Testis (tissue), 2 donors: ENCODE measurements around the gene TBC1D5.

Experiments used
- CTCF ChIP-seq, 3 experiments: fragments of 450-650 bp in 2 of 3; fragments of 200-600 bp in 1 of 3; sonication (generic) in 1 of 3; IDR thresholded peaks; one replicate each; pipeline ENCODE4 v1.5.1; 2016 to 2019; ENCODE audit warnings: antibody characterized with exemption in 3 of 3, mild to moderate bottlenecking in 2 of 3, moderate library complexity in 1 of 3
- POLR2A ChIP-seq: fragments of 450-650 bp; IDR thresholded peaks from one replicate; pipeline ENCODE4 v1.6.1; 2017; ENCODE audit warnings: antibody characterized with exemption, mild to moderate bottlenecking, moderate library complexity

GRCh38 chr3:17115186-17115585 lies 627.2 kb downstream of the TBC1D5 start:
- TF ChIP-seq POLR2A, result no peak
- TF ChIP-seq CTCF (IDR thresholded peaks at IDR 0.05), result no peak
